Activated T-cell treated with anti-CD3 and anti-CD28 coated beads for 24 hours (primary cell): Measurements from ENCODE around the gene PGM1.
"Not testable (repeated sequence)": the region's sequence is repeated elsewhere in the genome, so short reads cannot be mapped to it uniquely, and the experiment has no call there.

Source experiments
- DNase-seq: peaks from one replicate; pipeline ENCODE4 v3.0.0-alpha.2; 2020; ENCODE audit warnings: low read depth

Gene PGM1

GRCh38 chr1:63593303-63593885 is at the start of gene PGM1:
Gene PGM1, plus strand, starts transcription at chr1:63593411. Its CDS starts 78 bp downstream, at chr1:63593489.
- DNase-seq, result peak; percentile 62

GRCh38 chr1:63545780-63546179 is 47.4 kb upstream of the PGM1 start:
- DNase-seq, result no peak

- DNase-seq, result no peak
Measured at GRCh38 chr1:63547621-63548294, 45.5 kb upstream of the PGM1 start.

GRCh38 chr1:63548303-63548702 is 44.9 kb upstream of the PGM1 start:
- no peak for DNase-seq

GRCh38 chr1:63548877-63549276 is 44.3 kb upstream of the PGM1 start:
- DNase-seq, result no peak

- no peak for DNase-seq
Measured at GRCh38 chr1:63555480-63555879, 37.7 kb upstream of the PGM1 start.

- no peak for DNase-seq
Measured at GRCh38 chr1:63557365-63557987, 35.7 kb upstream of the PGM1 start.

- DNase-seq, result no peak
Measured at GRCh38 chr1:63559357-63559756, 33.9 kb upstream of the PGM1 start.

- no peak for DNase-seq
Measured at GRCh38 chr1:63563745-63564144, 29.5 kb upstream of the PGM1 start.

- no peak for DNase-seq
Measured at GRCh38 chr1:63569068-63569467, 24.1 kb upstream of the PGM1 start.

GRCh38 chr1:63569640-63570316 is 23.4 kb upstream of the PGM1 start:
- DNase-seq, result no peak

- not testable (repeated sequence) for DNase-seq
Measured at GRCh38 chr1:63572686-63573085, 20.5 kb upstream of the PGM1 start.

GRCh38 chr1:63574203-63574796 is 18.9 kb upstream of the PGM1 start:
- DNase-seq, result not testable (repeated sequence)

- no peak for DNase-seq
Measured at GRCh38 chr1:63575340-63575826, 17.8 kb upstream of the PGM1 start.

GRCh38 chr1:63586326-63586725 is 6.9 kb upstream of the PGM1 start:
- not testable (repeated sequence) for DNase-seq

GRCh38 chr1:63590166-63590560 is 3.0 kb upstream of the PGM1 start:
- DNase-seq, result no peak

GRCh38 chr1:63592536-63593302 is 492 bp upstream of the PGM1 start:
- DNase-seq, result no peak

- peak; percentile 67 for DNase-seq
Measured at GRCh38 chr1:63593886-63594605, 835 bp downstream of the PGM1 start.

GRCh38 chr1:63595435-63595834 is 2.2 kb downstream of the PGM1 start:
- no peak for DNase-seq

- DNase-seq, result no peak
Measured at GRCh38 chr1:63599799-63600198, 6.6 kb downstream of the PGM1 start.

GRCh38 chr1:63600248-63600647 is 7.0 kb downstream of the PGM1 start:
- no peak for DNase-seq
